Measurements from ENCODE around the gene PPP1R1B. TPM values are rescaled to one million over a fixed set of nuclear protein-coding genes. Genes with fewer than 3 reads are reported as not detected.

The PPP1R1B gene
- total and polyA plus RNA-seq, 5 donors from 2014 or later = not detected

DNA sequence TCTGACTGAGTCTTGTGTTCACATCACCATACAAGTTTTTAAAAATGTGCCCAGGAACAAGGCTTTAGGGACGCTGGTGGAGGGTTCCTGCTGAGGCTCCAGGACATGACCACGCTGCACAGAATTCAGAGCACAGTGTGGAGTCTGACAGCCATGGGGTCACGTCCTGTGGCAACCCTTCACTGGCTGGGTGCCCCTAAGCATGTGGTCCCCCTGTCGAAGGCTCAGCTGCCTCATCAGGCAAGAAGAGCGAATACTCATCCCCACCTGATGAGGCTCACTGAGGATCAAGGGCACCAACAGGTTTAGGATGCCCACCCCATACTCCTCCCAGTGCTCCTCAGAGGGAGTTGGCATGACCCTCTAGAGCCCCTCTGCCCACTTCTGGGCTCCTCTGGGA, 47.4 kb downstream of the PPP1R1B start:
- Histone ChIP-seq H3K27ac (ENCODE audit: insufficient read depth, low read length, poor library complexity, severe bottlenecking) (no peak overlapping the region), H3K4me3 (ENCODE audit: low read depth, low read length) (no peak overlapping the region), H3K36me3 (ENCODE audit: control insufficient read depth, insufficient read depth, low read length) (no peaks in the 10 kb centered on the region), H3K9me3 (ENCODE audit: control insufficient read depth in 2 of 2, low read length in 2 of 2) (no peaks in the 10 kb centered on the region), H3K4me1 (ENCODE audit: control insufficient read depth, insufficient read depth, low read length, poor library complexity, severe bottlenecking) (peaks cover 28% of the 10 kb centered on the region), H3K27me3 (ENCODE audit: control insufficient read depth, insufficient read depth, low read length) (no peaks in the 10 kb centered on the region)
- Mint-ChIP-seq H3K4me1 (peaks cover under 1 to 43% (median 17%) of the 10 kb centered on the region in 4 donors), H3K27me3 (peaks cover 7% of the 10 kb centered on the region), H3K9me3 (no peaks in the 10 kb centered on the region), H3K36me3 (no peaks in the 10 kb centered on the region), H3K27ac (no peak overlapping the region), H3K4me3 (no peak overlapping the region)
- DNase-seq = no peak
- no peak for ATAC-seq (ENCODE audit: low read depth in 2 of 2)

GRCh38 chr17:39674702-39675389, 48.1 kb downstream of the PPP1R1B start:
- ATAC-seq (ENCODE audit: low read depth in 2 of 2) (no peak), DNase-seq (no peak)
- H3K9me3 ChIP-seq (ENCODE audit: control insufficient read depth in 2 of 2, low read length in 2 of 2) = no peaks in the 10 kb centered on the region
- Mint-ChIP-seq H3K36me3 (peaks cover 4% of the 10 kb centered on the region), H3K4me1 (peaks cover 7 to 46% (median 24%) of the 10 kb centered on the region in 4 donors), H3K9me3 (no peaks in the 10 kb centered on the region), H3K27ac (peak overlapping the region in 2 of 3 donors; percentile 52 to 91), H3K4me3 (peak overlapping the region in 2 of 4 donors; percentile 41 to 46), H3K27me3 (peaks cover 6% of the 10 kb centered on the region)
- H3K27me3 ChIP-seq (ENCODE audit: control insufficient read depth, insufficient read depth, low read length) = no peaks in the 10 kb centered on the region
- no peaks in the 10 kb centered on the region for H3K36me3 ChIP-seq (ENCODE audit: control insufficient read depth, insufficient read depth, low read length)
- H3K4me1 ChIP-seq (ENCODE audit: control insufficient read depth, insufficient read depth, low read length, poor library complexity, severe bottlenecking) = peaks cover 34% of the 10 kb centered on the region
- no peak overlapping the region for H3K27ac ChIP-seq (ENCODE audit: insufficient read depth, low read length, poor library complexity, severe bottlenecking)
- H3K4me3 ChIP-seq (ENCODE audit: low read depth, low read length) = no peak overlapping the region

- peak overlapping the region; percentile 49 for H3K27ac ChIP-seq (ENCODE audit: insufficient read depth, low read length, poor library complexity, severe bottlenecking)
- peak overlapping the region in 3 of 4 donors; percentile 37 to 50 (median 46) for H3K4me3 Mint-ChIP-seq
Observed at GRCh38 chr17:39675390-39676082, 48.8 kb downstream of the PPP1R1B start.

GRCh38 chr17:39676198-39676819, 49.6 kb downstream of the PPP1R1B start:
- H3K4me1 Mint-ChIP-seq = peaks cover 17 to 59% (median 31%) of the 10 kb centered on the region in 4 donors
- Histone ChIP-seq H3K4me1 (ENCODE audit: control insufficient read depth, insufficient read depth, low read length, poor library complexity, severe bottlenecking) (peaks cover 43% of the 10 kb centered on the region), H3K27me3 (ENCODE audit: control insufficient read depth, insufficient read depth, low read length) (no peaks in the 10 kb centered on the region), H3K4me3 (ENCODE audit: low read depth, low read length) (no peak overlapping the region), H3K9me3 (ENCODE audit: control insufficient read depth in 2 of 2, low read length in 2 of 2) (no peaks in the 10 kb centered on the region), H3K36me3 (ENCODE audit: control insufficient read depth, insufficient read depth, low read length) (no peaks in the 10 kb centered on the region), H3K27ac (ENCODE audit: insufficient read depth, low read length, poor library complexity, severe bottlenecking) (peak overlapping the region; percentile 49)
- peak overlapping the region; percentile 87 to 93 (median 91) for H3K27ac Mint-ChIP-seq
- H3K4me3 Mint-ChIP-seq = peak overlapping the region in 3 of 4 donors; percentile 37 to 57 (median 50)
- DNase-seq (peak in 2 of 3 donors; percentile 64 to 89), ATAC-seq (ENCODE audit: low read depth in 2 of 2) (peak; percentile 64 to 70)
- H3K36me3 Mint-ChIP-seq = peaks cover 12% of the 10 kb centered on the region
- no peaks in the 10 kb centered on the region for H3K27me3 Mint-ChIP-seq
- no peaks in the 10 kb centered on the region for H3K9me3 Mint-ChIP-seq

More at GRCh38 chr17:39675390-39676082, 48.8 kb downstream of the PPP1R1B start:
- H3K36me3 ChIP-seq (ENCODE audit: control insufficient read depth, insufficient read depth, low read length) = no peaks in the 10 kb centered on the region
- H3K27me3 ChIP-seq (ENCODE audit: control insufficient read depth, insufficient read depth, low read length) = no peaks in the 10 kb centered on the region
- H3K4me3 ChIP-seq (ENCODE audit: low read depth, low read length) = no peak overlapping the region
- H3K9me3 Mint-ChIP-seq = no peaks in the 10 kb centered on the region
- DNase-seq (no peak), ATAC-seq (ENCODE audit: low read depth in 2 of 2) (no peak)
- H3K9me3 ChIP-seq (ENCODE audit: control insufficient read depth in 2 of 2, low read length in 2 of 2) = no peaks in the 10 kb centered on the region
- H3K36me3 Mint-ChIP-seq = peaks cover 8% of the 10 kb centered on the region
- peaks cover 14 to 53% (median 30%) of the 10 kb centered on the region in 4 donors for H3K4me1 Mint-ChIP-seq
- H3K27me3 Mint-ChIP-seq = peaks cover 2% of the 10 kb centered on the region
- peaks cover 41% of the 10 kb centered on the region for H3K4me1 ChIP-seq (ENCODE audit: control insufficient read depth, insufficient read depth, low read length, poor library complexity, severe bottlenecking)
- peak overlapping the region; percentile 87 to 93 (median 91) for H3K27ac Mint-ChIP-seq

- ATAC-seq (ENCODE audit: low read depth in 2 of 2) (no peak), DNase-seq (no peak)
- peak overlapping the region; percentile 87 to 93 (median 91) for H3K27ac Mint-ChIP-seq
- H3K27me3 Mint-ChIP-seq = no peaks in the 10 kb centered on the region
- Histone ChIP-seq H3K4me3 (ENCODE audit: low read depth, low read length) (no peak overlapping the region), H3K27ac (ENCODE audit: insufficient read depth, low read length, poor library complexity, severe bottlenecking) (no peak overlapping the region), H3K27me3 (ENCODE audit: control insufficient read depth, insufficient read depth, low read length) (no peaks in the 10 kb centered on the region), H3K4me1 (ENCODE audit: control insufficient read depth, insufficient read depth, low read length, poor library complexity, severe bottlenecking) (peaks cover 43% of the 10 kb centered on the region), H3K36me3 (ENCODE audit: control insufficient read depth, insufficient read depth, low read length) (no peaks in the 10 kb centered on the region), H3K9me3 (ENCODE audit: control insufficient read depth in 2 of 2, low read length in 2 of 2) (no peaks in the 10 kb centered on the region)
- peak overlapping the region in 1 of 4 donors; percentile 46 for H3K4me3 Mint-ChIP-seq
- H3K36me3 Mint-ChIP-seq = peaks cover 13% of the 10 kb centered on the region
- H3K9me3 Mint-ChIP-seq = no peaks in the 10 kb centered on the region
- H3K4me1 Mint-ChIP-seq = peaks cover 17 to 59% (median 29%) of the 10 kb centered on the region in 4 donors
Observed at GRCh38 chr17:39677072-39677471, 50.3 kb downstream of the PPP1R1B start.

- Histone ChIP-seq H3K27ac (ENCODE audit: insufficient read depth, low read length, poor library complexity, severe bottlenecking) (no peak overlapping the region), H3K27me3 (ENCODE audit: control insufficient read depth, insufficient read depth, low read length) (no peaks in the 10 kb centered on the region), H3K4me3 (ENCODE audit: low read depth, low read length) (no peak overlapping the region), H3K9me3 (ENCODE audit: control insufficient read depth in 2 of 2, low read length in 2 of 2) (no peaks in the 10 kb centered on the region), H3K36me3 (ENCODE audit: control insufficient read depth, insufficient read depth, low read length) (no peaks in the 10 kb centered on the region), H3K4me1 (ENCODE audit: control insufficient read depth, insufficient read depth, low read length, poor library complexity, severe bottlenecking) (peaks cover 43% of the 10 kb centered on the region)
- Mint-ChIP-seq H3K4me3 (peak overlapping the region in 2 of 4 donors; percentile 33 to 46), H3K27me3 (no peaks in the 10 kb centered on the region), H3K36me3 (peaks cover 17% of the 10 kb centered on the region), H3K4me1 (peaks cover 17 to 59% (median 29%) of the 10 kb centered on the region in 4 donors), H3K9me3 (no peaks in the 10 kb centered on the region), H3K27ac (peak overlapping the region; percentile 71 to 97 (median 91))
- DNase-seq (no peak), ATAC-seq (ENCODE audit: low read depth in 2 of 2) (no peak)
Observed at GRCh38 chr17:39677542-39678339, 51.0 kb downstream of the PPP1R1B start.

Measured in CD4-positive, CD25-positive, alpha-beta regulatory T cell (primary cell).